Naive thymus-derived CD4-positive, alpha-beta T cell (primary cell): ENCODE measurements around the gene HTT. TPM values are rescaled to one million over a fixed set of nuclear protein-coding genes. Genes with fewer than 3 reads are reported as not detected.

Source experiments
- ATAC-seq: fragments of 150-1000 bp; cut with Tn5 transposase; 2 replicates; pipeline ENCODE4 v1.10.0; 2021; ENCODE audit warnings: mild to moderate bottlenecking, moderate library complexity
- CTCF ChIA-PET: fragments of 350-600 bp; sonication (Branson Sonifier 250); formaldehyde crosslinking; loops from one replicate; lab custom pipeline; 2021; ENCODE audit warnings: antibody characterized with exemption; lab: Charles Lee
- POLR2A ChIA-PET: fragments of 350-600 bp; sonication (Branson Sonifier 250); formaldehyde crosslinking; loops from one replicate; lab custom pipeline; 2021; ENCODE audit warnings: antibody characterized with exemption, inconsistent platforms; lab: Charles Lee
- DNase-seq, 9 donors: peaks; one replicate each; pipeline versions ENCODE4 v3.0.0 to v3.0.0-alpha.2; 2020 to 2022; ENCODE audit warnings: mixed read lengths in 1 of 9
- H3K27ac ChIP-seq: one replicate; pipeline ENCODE4 v1.7.0; 2013; ENCODE audit warnings: mild to moderate bottlenecking, low read depth, low read length, moderate library complexity
- H3K27me3 ChIP-seq, 2 donors: one replicate each; pipeline ENCODE4 v1.7.0; 2013; ENCODE audit warnings: low read length in 2 of 2, mild to moderate bottlenecking in 2 of 2, moderate library complexity in 2 of 2; ENCODE audit not compliant: control insufficient read depth in 2 of 2, insufficient read depth in 2 of 2
- H3K36me3 ChIP-seq, 3 experiments: 1 replicate in 2 of 3; 2 replicates in 1 of 3; pipeline ENCODE4 v1.7.0; 2013; ENCODE audit warnings: low read length in 3 of 3, mild to moderate bottlenecking in 3 of 3, moderate library complexity in 1 of 3; ENCODE audit not compliant: insufficient read depth in 3 of 3, control insufficient read depth in 2 of 3
- H3K4me1 ChIP-seq, 2 donors: one replicate each; pipeline ENCODE4 v1.7.0; 2013; ENCODE audit warnings: low read length in 2 of 2, mild to moderate bottlenecking in 2 of 2, moderate library complexity in 1 of 2; ENCODE audit not compliant: control insufficient read depth in 2 of 2, insufficient read depth in 2 of 2
- H3K4me3 ChIP-seq: 2 replicates; pipeline ENCODE4 v1.7.0; 2013; ENCODE audit warnings: mild to moderate bottlenecking, low read length
- H3K9me3 ChIP-seq, 3 experiments: 1 replicate in 2 of 3; 2 replicates in 1 of 3; pipeline ENCODE4 v1.7.0; 2013; ENCODE audit warnings: low read length in 3 of 3; ENCODE audit not compliant: control insufficient read depth in 2 of 3
- H3K27ac Mint-ChIP-seq, 9 donors: one replicate each; pipeline ENCODE4 v1.8.0; 2020 to 2022; ENCODE audit warnings: mixed read lengths in 9 of 9, mild to moderate bottlenecking in 8 of 9, moderate library complexity in 5 of 9, inconsistent platforms in 2 of 9
- H3K27me3 Mint-ChIP-seq, 5 donors: one replicate each; pipeline ENCODE4 v1.8.0; 2021 to 2022; ENCODE audit warnings: mixed read lengths in 5 of 5, mild to moderate bottlenecking in 1 of 5
- H3K36me3 Mint-ChIP-seq, 5 donors: one replicate each; pipeline ENCODE4 v1.8.0; 2020 to 2022; ENCODE audit warnings: mixed read lengths in 5 of 5, mild to moderate bottlenecking in 3 of 5, inconsistent platforms in 1 of 5
- H3K4me1 Mint-ChIP-seq, 7 donors: one replicate each; pipeline ENCODE4 v1.8.0; 2020 to 2022; ENCODE audit warnings: mixed read lengths in 7 of 7, mild to moderate bottlenecking in 3 of 7, inconsistent platforms in 1 of 7
- H3K4me3 Mint-ChIP-seq, 10 donors: one replicate each; pipeline ENCODE4 v1.8.0; 2020 to 2022; ENCODE audit warnings: mild to moderate bottlenecking in 10 of 10, mixed read lengths in 10 of 10, moderate library complexity in 6 of 10, inconsistent platforms in 2 of 10
- H3K9me3 Mint-ChIP-seq, 11 donors: one replicate each; pipeline ENCODE4 v1.8.0; 2020 to 2022; ENCODE audit warnings: mixed read lengths in 11 of 11, mild to moderate bottlenecking in 4 of 11, inconsistent platforms in 1 of 11, moderate library complexity in 1 of 11
- intact Hi-C, 2 donors: fragments of 100-400 bp; cut with micrococcal nuclease; formaldehyde crosslinking; loops; one replicate each; pipeline ENCODE4 v1.15.1; 2023
- polyA plus RNA-seq, 2 donors: library from polyadenylated mRNA; unstranded; fragments of 300-500 nt; fragmentation: Illumina TruSeq; gene quantifications; one replicate each; pipeline ENCODE4 v1.2.3, GENCODE V29; 2021
- total RNA-seq, 6 experiments: library from RNA in 5 of 6; stranded (reverse) in 5 of 6; gene quantifications; 1 replicate in 5 of 6; 2 replicates in 1 of 6; pipeline ENCODE4 v1.2.3 and lab custom pipeline; 2021 to 2026

The HTT gene
- total and polyA plus RNA-seq, 7 experiments from 2014 or later = 2.4 to 115 (median 71.6) TPM

DNA sequence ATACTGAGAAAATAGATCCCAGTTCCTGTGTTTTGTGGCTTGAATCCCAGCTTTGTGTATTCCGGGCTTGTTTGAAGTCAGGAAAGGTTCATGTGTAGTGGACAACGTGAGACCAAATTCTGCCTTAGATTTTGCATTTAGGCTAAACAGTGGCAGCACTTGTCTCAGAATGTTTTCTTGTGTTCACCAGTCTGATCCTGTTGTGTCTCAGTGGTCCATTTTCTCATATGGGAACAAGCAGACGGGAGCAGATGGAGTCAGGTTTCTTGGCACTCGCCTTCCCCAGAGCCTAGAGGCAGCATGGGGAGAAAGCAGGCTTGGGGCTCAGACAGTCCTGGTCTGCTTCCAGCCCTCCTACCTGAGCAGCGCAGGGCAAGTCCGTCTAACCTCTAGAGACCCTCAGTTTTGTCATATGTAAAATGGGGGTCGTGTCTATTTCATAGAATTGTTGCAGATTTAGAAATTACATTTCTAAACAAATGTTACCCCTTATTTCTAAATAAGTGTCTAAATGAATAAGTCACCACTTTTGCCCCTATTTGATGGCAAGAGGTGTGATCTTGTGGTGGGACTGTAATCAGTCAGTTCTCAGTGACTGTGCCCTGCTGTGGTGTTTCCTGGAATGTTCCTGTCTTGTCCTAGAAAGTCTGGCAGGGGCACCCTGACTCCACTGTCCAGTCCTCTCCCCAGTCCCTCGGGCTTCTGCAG, 146.1 kb downstream of the HTT start:
- no peaks in the 10 kb centered on the region for H3K9me3 ChIP-seq
- Mint-ChIP-seq H3K9me3 (peaks cover 0 to 2% (median 0%) of the 10 kb centered on the region in 11 donors), H3K4me3 (no peak overlapping the region), H3K27ac (no peak overlapping the region), H3K27me3 (no peaks in the 10 kb centered on the region), H3K36me3 (peaks cover 16 to 73% (median 29%) of the 10 kb centered on the region in 5 donors), H3K4me1 (peaks cover 0 to 12% (median 4%) of the 10 kb centered on the region in 7 donors)
- H3K27me3 ChIP-seq = no peaks in the 10 kb centered on the region
- POLR2A ChIA-PET = interaction anchor here (1.0 kb wide), 1 partner anchor 9 kb away, joined by 3 read pairs; no protein-coding TSS in a partner anchor
- no peak overlapping the region for H3K27ac ChIP-seq
- peaks cover 15 to 96% (median 24%) of the 10 kb centered on the region in 3 experiments for H3K36me3 ChIP-seq
- CTCF ChIA-PET = no interaction called here
- intact Hi-C loops = no loop called here
- no peak for ATAC-seq
- peaks cover 0 to 10% of the 10 kb centered on the region in 2 donors for H3K4me1 ChIP-seq
- H3K4me3 ChIP-seq = no peak overlapping the region
- DNase-seq = no peak

DNA sequence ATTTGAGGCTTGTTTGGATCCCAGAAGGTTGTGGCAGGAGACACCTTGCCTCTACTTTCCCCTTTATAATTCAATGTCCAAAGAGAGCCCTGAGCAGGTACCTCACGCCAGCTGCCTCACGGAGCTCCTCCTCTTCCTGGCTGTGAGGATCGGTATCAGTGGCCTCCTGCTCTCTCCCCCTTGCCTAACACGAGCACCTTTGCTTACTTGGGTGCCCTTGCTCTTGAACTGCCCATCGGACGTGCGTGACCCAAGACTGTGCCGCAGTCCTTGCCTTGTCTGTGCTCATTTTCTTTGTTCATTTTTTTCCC, 146.7 kb downstream of the HTT start:
- Mint-ChIP-seq H3K4me1 (peaks cover 0 to 12% (median 4%) of the 10 kb centered on the region in 7 donors), H3K4me3 (no peak overlapping the region), H3K27ac (peak overlapping the region in 1 of 9 donors; percentile 44), H3K36me3 (peaks cover 16 to 72% (median 27%) of the 10 kb centered on the region in 5 donors), H3K27me3 (no peaks in the 10 kb centered on the region), H3K9me3 (peaks cover 0 to 2% (median 0%) of the 10 kb centered on the region in 11 donors)
- Histone ChIP-seq H3K27ac (no peak overlapping the region), H3K36me3 (peaks cover 15 to 95% (median 19%) of the 10 kb centered on the region in 3 experiments), H3K4me3 (no peak overlapping the region), H3K27me3 (no peaks in the 10 kb centered on the region), H3K4me1 (peaks cover 0 to 10% of the 10 kb centered on the region in 2 donors), H3K9me3 (no peaks in the 10 kb centered on the region)
- intact Hi-C loops = no loop called here
- CTCF ChIA-PET = no interaction called here
- DNase-seq (no peak), ATAC-seq (no peak)
- POLR2A ChIA-PET = no interaction called here

GRCh38 chr4:3221996-3222395, 147.5 kb downstream of the HTT start:
- ChIA-PET POLR2A (no interaction called here), CTCF (no interaction called here)
- peaks cover 0 to 12% (median 4%) of the 10 kb centered on the region in 7 donors for H3K4me1 Mint-ChIP-seq
- peaks cover 16 to 67% (median 23%) of the 10 kb centered on the region in 5 donors for H3K36me3 Mint-ChIP-seq
- H3K27ac ChIP-seq = no peak overlapping the region
- intact Hi-C loops = no loop called here
- no peaks in the 10 kb centered on the region for H3K27me3 Mint-ChIP-seq
- H3K27ac Mint-ChIP-seq = no peak overlapping the region
- ATAC-seq = no peak
- H3K9me3 Mint-ChIP-seq = peaks cover 0 to 2% (median 0%) of the 10 kb centered on the region in 11 donors
- peaks cover 15 to 98% (median 16%) of the 10 kb centered on the region in 3 experiments for H3K36me3 ChIP-seq
- no peaks in the 10 kb centered on the region for H3K9me3 ChIP-seq
- no peaks in the 10 kb centered on the region for H3K27me3 ChIP-seq
- peaks cover 0 to 10% of the 10 kb centered on the region in 2 donors for H3K4me1 ChIP-seq
- no peak for DNase-seq
- no peak overlapping the region for H3K4me3 Mint-ChIP-seq
- no peak overlapping the region for H3K4me3 ChIP-seq

- peaks cover 0 to 12% (median 4%) of the 10 kb centered on the region in 7 donors for H3K4me1 Mint-ChIP-seq
- H3K4me3 ChIP-seq = no peak overlapping the region
- intact Hi-C loops = no loop called here
- no peaks in the 10 kb centered on the region for H3K27me3 Mint-ChIP-seq
- peaks cover 0 to 3% (median 0%) of the 10 kb centered on the region in 11 donors for H3K9me3 Mint-ChIP-seq
- no peak overlapping the region for H3K27ac ChIP-seq
- peaks cover 0 to 10% of the 10 kb centered on the region in 2 donors for H3K4me1 ChIP-seq
- no peaks in the 10 kb centered on the region for H3K27me3 ChIP-seq
- DNase-seq = no peak
- H3K36me3 Mint-ChIP-seq = peaks cover 15 to 63% (median 22%) of the 10 kb centered on the region in 5 donors
- ChIA-PET POLR2A (no interaction called here), CTCF (no interaction called here)
- no peak overlapping the region for H3K27ac Mint-ChIP-seq
- H3K36me3 ChIP-seq = peaks cover 12 to 93% (median 16%) of the 10 kb centered on the region in 3 experiments
- H3K9me3 ChIP-seq = no peaks in the 10 kb centered on the region
- H3K4me3 Mint-ChIP-seq = no peak overlapping the region
- ATAC-seq = no peak
Measured at GRCh38 chr4:3223346-3223745, 148.9 kb downstream of the HTT start.

DNA sequence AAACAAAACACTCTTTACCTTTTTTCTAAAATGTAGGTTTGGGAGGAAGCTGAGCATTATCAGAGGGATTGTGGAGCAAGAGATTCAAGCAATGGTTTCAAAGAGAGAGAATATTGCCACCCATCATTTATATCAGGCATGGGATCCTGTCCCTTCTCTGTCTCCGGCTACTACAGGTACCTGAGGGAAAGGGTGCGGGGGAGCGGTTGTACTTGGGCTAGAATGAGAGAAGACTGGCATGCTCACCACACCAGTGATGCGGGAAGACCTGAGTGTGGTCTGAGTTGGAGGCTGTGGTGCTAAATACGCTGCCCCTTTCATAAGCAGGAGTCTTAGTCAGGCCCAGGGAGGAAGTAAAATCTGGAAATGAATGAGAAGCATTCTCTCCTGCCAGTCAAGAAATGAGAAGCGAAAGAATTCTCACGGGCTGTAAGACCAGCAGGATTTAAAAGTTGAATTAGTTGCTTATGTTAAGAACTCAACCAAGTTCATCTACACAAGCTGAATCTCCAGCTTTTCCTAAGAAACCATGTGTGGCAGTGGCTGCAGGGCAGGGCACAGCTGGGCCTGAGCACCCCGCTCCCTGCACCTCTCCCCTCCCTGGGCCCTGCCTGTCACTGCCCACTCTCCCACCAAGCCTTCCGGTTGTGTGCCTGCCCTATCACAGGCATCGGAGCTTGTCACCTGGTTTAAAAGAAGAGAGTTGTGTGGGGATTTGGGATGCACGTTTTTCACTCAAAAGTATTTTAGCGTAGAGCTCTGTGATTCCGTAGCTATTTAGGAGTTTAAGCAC, 149.7 kb downstream of the HTT start:
- no peak for DNase-seq
- CTCF ChIA-PET = no interaction called here
- Histone ChIP-seq H3K27ac (no peak overlapping the region), H3K27me3 (no peaks in the 10 kb centered on the region), H3K9me3 (no peaks in the 10 kb centered on the region), H3K36me3 (peaks cover 14 to 93% (median 23%) of the 10 kb centered on the region in 3 experiments), H3K4me3 (no peak overlapping the region), H3K4me1 (peaks cover 0 to 10% of the 10 kb centered on the region in 2 donors)
- Mint-ChIP-seq H3K9me3 (peaks cover 0 to 2% (median 0%) of the 10 kb centered on the region in 11 donors), H3K4me3 (no peak overlapping the region), H3K4me1 (peaks cover 0 to 9% (median 2%) of the 10 kb centered on the region in 7 donors), H3K27me3 (no peaks in the 10 kb centered on the region), H3K36me3 (peaks cover 15 to 63% (median 20%) of the 10 kb centered on the region in 5 donors), H3K27ac (peak overlapping the region in 5 of 9 donors; percentile 12 to 52 (median 38))
- ATAC-seq = peak; percentile 49
- POLR2A ChIA-PET = no interaction called here
- intact Hi-C loops = no loop called here

- intact Hi-C loops = no loop called here
- H3K27ac ChIP-seq = no peak overlapping the region
- peaks cover 0 to 5% of the 10 kb centered on the region in 2 donors for H3K4me1 ChIP-seq
- no peak overlapping the region for H3K4me3 Mint-ChIP-seq
- ChIA-PET CTCF (no interaction called here), POLR2A (no interaction called here)
- H3K27me3 ChIP-seq = no peaks in the 10 kb centered on the region
- H3K9me3 Mint-ChIP-seq = peaks cover 0 to 3% (median 0%) of the 10 kb centered on the region in 11 donors
- H3K9me3 ChIP-seq = no peaks in the 10 kb centered on the region
- peaks cover 0 to 7% (median 4%) of the 10 kb centered on the region in 7 donors for H3K4me1 Mint-ChIP-seq
- ATAC-seq (no peak), DNase-seq (no peak)
- peak overlapping the region in 1 of 9 donors; percentile 42 for H3K27ac Mint-ChIP-seq
- H3K36me3 ChIP-seq = peaks cover 22 to 93% (median 23%) of the 10 kb centered on the region in 3 experiments
- peaks cover 22 to 61% (median 23%) of the 10 kb centered on the region in 5 donors for H3K36me3 Mint-ChIP-seq
- H3K27me3 Mint-ChIP-seq = no peaks in the 10 kb centered on the region
- no peak overlapping the region for H3K4me3 ChIP-seq
Measured at GRCh38 chr4:3225071-3225850, 150.8 kb downstream of the HTT start.
